SK-N-SH treated with all-trans-retinoic acid at 6 μM for 48 hours (cell line): ENCODE results near the gene AGRP.

Source experiments
- ATAC-seq: fragments of 200-7000 bp; cut with Tn5 transposase; 3 replicates; pipeline ENCODE4 v1.9.1; 2020; ENCODE audit warnings: mild to moderate bottlenecking, moderate library complexity
- ARNTL ChIP-seq: fragments of 450-650 bp; formaldehyde crosslinking; IDR thresholded peaks from 2 replicates; pipeline ENCODE4 v1.5.0; 2020; ENCODE audit warnings: low read depth, mild to moderate bottlenecking, moderate library complexity, borderline replicate concordance
- BACH2 ChIP-seq: fragments of 250-450 bp; sonication (Bioruptor Pico); IDR thresholded peaks from 2 replicates; pipeline ENCODE4 v1.9.0; 2021; ENCODE audit warnings: mild to moderate bottlenecking, borderline replicate concordance
- CREB5 ChIP-seq: fragments of 250-450 bp; sonication (Bioruptor Pico); IDR thresholded peaks from 2 replicates; pipeline ENCODE4 v1.5.1; 2020; ENCODE audit warnings: low read depth, mild to moderate bottlenecking, moderate library complexity
- CSDC2 ChIP-seq: fragments of 250-450 bp; sonication (Bioruptor Pico); IDR thresholded peaks from 2 replicates; pipeline ENCODE4 v1.5.0; 2020; ENCODE audit warnings: mild to moderate bottlenecking, moderate library complexity
- CSRNP3 ChIP-seq: fragments of 250-450 bp; sonication (Bioruptor Pico); IDR thresholded peaks from 2 replicates; pipeline ENCODE4 v1.5.1; 2021; ENCODE audit warnings: mild to moderate bottlenecking, moderate library complexity
- ESRRG ChIP-seq: fragments of 250-450 bp; sonication (Bioruptor Pico); IDR thresholded peaks from 2 replicates; pipeline ENCODE4 v1.6.1; 2021; ENCODE audit warnings: mild to moderate bottlenecking
- GLIS3 ChIP-seq: fragments of 250-450 bp; sonication (Bioruptor Pico); IDR thresholded peaks from 2 replicates; pipeline ENCODE4 v1.5.0; 2020; ENCODE audit warnings: mild to moderate bottlenecking, moderate library complexity
- ISL1 ChIP-seq: fragments of 250-450 bp; sonication (Bioruptor Pico); IDR thresholded peaks from 2 replicates; pipeline ENCODE4 v2.1.2; 2022; ENCODE audit warnings: mild to moderate bottlenecking, moderate library complexity
- OSR1 ChIP-seq: fragments of 250-450 bp; sonication (Bioruptor Pico); IDR thresholded peaks from 2 replicates; pipeline ENCODE4 v1.8.0; 2022; ENCODE audit warnings: moderate library complexity, mild to moderate bottlenecking, inconsistent platforms
- POU6F1 ChIP-seq: fragments of 250-450 bp; sonication (Bioruptor Pico); IDR thresholded peaks from 2 replicates; pipeline ENCODE4 v1.8.0; 2021; ENCODE audit warnings: low read depth, mild to moderate bottlenecking, moderate library complexity, borderline replicate concordance
- PPARA ChIP-seq: fragments of 250-450 bp; sonication (Bioruptor Pico); IDR thresholded peaks from 2 replicates; pipeline ENCODE4 v1.5.0; 2020; ENCODE audit warnings: mild to moderate bottlenecking, borderline replicate concordance
- RARB ChIP-seq: fragments of 250-450 bp; sonication (Bioruptor Pico); IDR thresholded peaks from 2 replicates; pipeline ENCODE4 v1.8.0; 2021; ENCODE audit warnings: mild to moderate bottlenecking, moderate library complexity
- SNAI2 ChIP-seq: fragments of 250-450 bp; sonication (Bioruptor Pico); IDR thresholded peaks from 2 replicates; pipeline ENCODE4 v1.5.0; 2020; ENCODE audit warnings: mild to moderate bottlenecking, moderate library complexity
- TCF4 ChIP-seq: fragments of 250-450 bp; sonication (Bioruptor Pico); IDR thresholded peaks from 2 replicates; pipeline ENCODE4 v1.8.0; 2021; ENCODE audit warnings: mild to moderate bottlenecking, moderate library complexity, borderline replicate concordance
- TOX ChIP-seq: fragments of 250-450 bp; sonication (Bioruptor Pico); IDR thresholded peaks from 2 replicates; pipeline ENCODE4 v1.8.0; 2021; ENCODE audit warnings: mild to moderate bottlenecking, moderate library complexity, borderline replicate concordance
- ZC3H10 ChIP-seq: fragments of 250-450 bp; sonication (Bioruptor Pico); IDR thresholded peaks from 2 replicates; pipeline ENCODE4 v1.5.1; 2021; ENCODE audit warnings: mild to moderate bottlenecking, moderate library complexity
- ZFP3 ChIP-seq: fragments of 250-450 bp; sonication (Bioruptor Pico); IDR thresholded peaks from 2 replicates; pipeline ENCODE4 v1.5.0; 2020; ENCODE audit warnings: mild to moderate bottlenecking, moderate library complexity
- ZFP30 ChIP-seq: fragments of 450-650 bp; formaldehyde crosslinking; IDR thresholded peaks from 2 replicates; pipeline ENCODE4 v1.5.0; 2022; ENCODE audit warnings: mild to moderate bottlenecking, moderate library complexity
- ZNF565 ChIP-seq: fragments of 450-650 bp; formaldehyde crosslinking; conservative IDR thresholded peaks from 2 replicates; pipeline ENCODE4 v1.5.0; 2020; ENCODE audit warnings: low read depth, mild to moderate bottlenecking, moderate library complexity
- ZNF70 ChIP-seq: fragments of 450-650 bp; formaldehyde crosslinking; IDR thresholded peaks from 2 replicates; pipeline ENCODE4 v1.5.0; 2020; ENCODE audit warnings: mild to moderate bottlenecking, moderate library complexity
- ZNF8 ChIP-seq: fragments of 450-650 bp; formaldehyde crosslinking; IDR thresholded peaks from 2 replicates; pipeline ENCODE4 v1.5.0; 2020; ENCODE audit warnings: mild to moderate bottlenecking, moderate library complexity

Gene AGRP

GRCh38 chr16:67448580-67448979 lies 34.8 kb downstream of the AGRP start:
- TF ChIP-seq ESRRG (CRISPR knock-in tag), result no peak
- no peak for TF ChIP-seq ZNF70
- TF ChIP-seq OSR1 (CRISPR knock-in tag), result no peak
- no peak for TF ChIP-seq TCF4
- TF ChIP-seq POU6F1 (CRISPR knock-in tag), result no peak
- no peak for TF ChIP-seq ZFP3
- TF ChIP-seq CSDC2 (CRISPR knock-in tag), result no peak
- no peak for TF ChIP-seq ISL1 (CRISPR knock-in tag)
- no peak for TF ChIP-seq PPARA
- no peak for TF ChIP-seq CSRNP3 (CRISPR knock-in tag)
- TF ChIP-seq ZNF565 (CRISPR knock-in tag), result no peak
- TF ChIP-seq TOX (CRISPR knock-in tag), result no peak
- no peak for ATAC-seq

GRCh38 chr16:67447508-67448076 lies 35.8 kb downstream of the AGRP start:
- TF ChIP-seq ZNF8 (CRISPR knock-in tag), result no peak
- TF ChIP-seq TOX (CRISPR knock-in tag), result no peak
- TF ChIP-seq ZFP30 (CRISPR knock-in tag), result no peak
- TF ChIP-seq, all 23 proteins: peak for 0
- ATAC-seq, result peak; percentile 41; the same call in 1 of the 3 replicates

- TF ChIP-seq CSDC2 (CRISPR knock-in tag) (no peak), SNAI2 (CRISPR knock-in tag) (no peak), GLIS3 (CRISPR knock-in tag) (no peak), POU6F1 (CRISPR knock-in tag) (no peak), CREB5 (CRISPR knock-in tag) (no peak), TCF4 (no peak), BACH2 (CRISPR knock-in tag) (no peak), TOX (CRISPR knock-in tag) (no peak), ARNTL (no peak), RARB (CRISPR knock-in tag) (no peak)
- TF ChIP-seq, all 23 proteins: peak for 0
- ATAC-seq, result no peak
These were observed 36.3 kb downstream of the AGRP start for GRCh38 chr16:67446968-67447507.

GRCh38 chr16:67445913-67446907 lies 37.1 kb downstream of the AGRP start:
- no peak for TF ChIP-seq ESRRG (CRISPR knock-in tag)
- TF ChIP-seq OSR1 (CRISPR knock-in tag), result no peak
- no peak for TF ChIP-seq BACH2 (CRISPR knock-in tag)
- TF ChIP-seq POU6F1 (CRISPR knock-in tag), result no peak
- no peak for TF ChIP-seq GLIS3 (CRISPR knock-in tag)
- TF ChIP-seq SNAI2 (CRISPR knock-in tag), result no peak
- TF ChIP-seq ZFP30 (CRISPR knock-in tag), result no peak
- no peak for TF ChIP-seq ZC3H10 (CRISPR knock-in tag)
- no peak for TF ChIP-seq ZNF565 (CRISPR knock-in tag)
- no peak for TF ChIP-seq ZFP3
- TF ChIP-seq CREB5 (CRISPR knock-in tag), result no peak
- TF ChIP-seq, all 23 proteins: peak for 0
- ATAC-seq, result peak; percentile 31
